GM23248 (cell line): ENCODE results near the gene CCDC171.

Source experiments
- EZH2 ChIP-seq: fragments of 200-600 bp; sonication (generic); IDR thresholded peaks from 2 replicates; pipeline ENCODE4 v1.6.1; 2018; ENCODE audit warnings: antibody characterized with exemption, mild to moderate bottlenecking; ENCODE audit not compliant: insufficient read depth, poor library complexity, severe bottlenecking
- EZH2phosphoT487 ChIP-seq: fragments of 200-600 bp; sonication (generic); IDR thresholded peaks from 2 replicates; pipeline ENCODE4 v1.6.1; 2018; ENCODE audit warnings: antibody characterized with exemption, moderate library complexity, mild to moderate bottlenecking, low read depth; ENCODE audit not compliant: insufficient read depth

DNA sequence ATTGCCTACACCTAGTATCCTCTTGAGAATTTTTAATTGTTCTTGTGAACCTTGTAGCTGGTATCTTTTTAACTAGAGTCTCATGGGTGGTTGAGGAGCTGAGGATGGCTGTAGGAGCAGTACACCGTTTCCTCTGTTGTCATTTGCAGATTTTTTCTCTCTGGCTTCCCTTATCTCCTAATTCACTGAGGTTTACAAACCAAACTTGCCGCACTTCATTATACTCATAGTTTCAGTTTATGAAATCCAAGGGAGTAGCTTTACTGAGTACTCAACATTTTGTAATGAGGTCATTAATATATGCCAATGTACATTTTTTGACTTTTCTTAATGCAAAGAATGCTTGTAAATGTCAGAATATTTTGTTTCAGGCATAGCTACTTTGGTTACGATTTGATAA is 154.2 kb downstream of the CCDC171 start:
- TF ChIP-seq EZH2 (no peak), EZH2phosphoT487 (no peak)
